CD4-positive, alpha-beta T cell treated with Interleukin-10 for 1 hour (primary cell): ENCODE data around the gene MYH7.

ENCODE experiments used
- DNase-seq: peaks from one replicate; pipeline ENCODE4 v3.0.0-alpha.2; 2020

The MYH7 gene

GRCh38 chr14:23385642-23386265 lies 49.7 kb downstream of the MYH7 start:
- no peak for DNase-seq

- no peak for DNase-seq
Measured at GRCh38 chr14:23385244-23385641, 50.2 kb downstream of the MYH7 start.

GRCh38 chr14:23384364-23385080 lies 50.9 kb downstream of the MYH7 start:
- DNase-seq, result no peak

DNA sequence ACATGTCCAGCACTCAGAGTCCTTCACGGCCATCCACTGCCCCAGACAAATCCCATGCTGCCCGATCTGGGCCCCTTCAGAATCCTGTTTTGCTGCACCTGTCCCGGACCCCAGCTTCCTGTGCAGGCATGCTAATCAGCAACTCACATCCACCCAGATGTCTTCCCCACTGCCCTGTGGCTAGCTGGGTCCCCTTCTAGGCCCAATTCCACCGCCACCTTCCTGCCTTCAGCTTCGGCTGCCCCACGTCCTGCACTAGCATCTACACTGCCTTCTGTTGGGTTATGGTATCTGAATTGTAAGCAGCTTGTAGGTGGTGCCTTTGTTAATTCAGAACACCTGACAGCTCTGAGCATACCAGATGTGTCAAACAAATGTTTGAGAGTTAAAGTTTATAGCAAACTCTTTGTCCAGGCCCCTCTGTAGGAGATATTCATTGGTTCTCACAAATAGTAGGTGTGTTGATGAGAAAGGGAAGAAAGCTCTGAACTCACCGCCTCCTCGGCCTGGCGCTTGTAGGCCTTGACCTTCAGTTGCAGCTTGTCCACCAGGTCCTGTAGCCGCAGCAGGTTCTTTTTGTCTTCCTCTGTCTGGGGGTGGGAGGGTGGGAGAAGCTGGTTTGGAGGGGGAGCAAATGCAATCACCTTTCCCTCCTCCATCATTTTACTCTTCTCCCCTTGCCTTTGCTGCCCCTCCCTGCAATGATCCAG lies 52.6 kb downstream of the MYH7 start:
- DNase-seq, result no peak

DNA sequence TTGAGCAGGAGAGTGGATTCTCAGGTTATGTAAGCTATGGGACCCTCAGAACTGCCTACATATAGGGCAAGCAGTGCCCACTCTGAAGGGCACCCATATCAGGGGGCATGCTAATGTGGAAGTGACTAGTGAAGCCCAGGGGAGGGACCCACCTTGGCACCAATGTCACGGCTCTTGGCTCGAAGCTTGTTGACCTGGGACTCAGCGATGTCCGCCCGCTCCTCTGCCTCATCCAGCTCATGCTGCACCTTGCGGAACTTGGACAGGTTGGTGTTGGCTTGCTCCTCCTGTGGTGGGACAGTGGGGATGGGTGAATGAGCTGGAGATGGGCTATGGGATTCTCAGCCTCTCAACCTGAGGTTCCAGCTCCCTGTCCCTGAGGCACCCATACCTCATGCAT lies 53.2 kb downstream of the MYH7 start:
- DNase-seq, result no peak

- DNase-seq, result no peak
Measured at GRCh38 chr14:23381871-23382270, 53.6 kb downstream of the MYH7 start.

DNA sequence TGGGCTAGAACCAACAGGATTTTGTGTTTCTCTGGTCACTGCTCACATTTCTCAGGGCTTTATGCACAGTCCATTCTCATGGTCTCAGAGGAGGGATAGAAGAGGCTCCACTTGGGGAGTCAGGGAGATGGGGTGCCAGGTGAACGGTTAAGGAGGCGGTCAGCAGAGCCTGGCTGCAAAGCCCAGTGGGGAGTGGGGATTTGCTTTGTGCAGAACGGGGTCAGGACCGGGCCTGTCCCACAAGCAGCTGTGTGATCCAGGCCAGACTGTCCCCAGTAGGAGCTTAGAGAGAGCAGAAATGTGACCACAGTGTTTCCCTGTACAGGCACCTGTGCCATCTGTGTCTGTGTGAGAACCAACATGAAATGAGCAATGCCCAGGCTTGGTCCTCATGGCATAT lies 54.5 kb downstream of the MYH7 start:
- no peak for DNase-seq

- no peak for DNase-seq
Measured at GRCh38 chr14:23380197-23380914, 55.1 kb downstream of the MYH7 start.

GRCh38 chr14:23379366-23380196 lies 55.9 kb downstream of the MYH7 start:
- DNase-seq, result peak; percentile 69

- DNase-seq, result no peak
Measured at GRCh38 chr14:23378612-23379220, 56.7 kb downstream of the MYH7 start.

DNA sequence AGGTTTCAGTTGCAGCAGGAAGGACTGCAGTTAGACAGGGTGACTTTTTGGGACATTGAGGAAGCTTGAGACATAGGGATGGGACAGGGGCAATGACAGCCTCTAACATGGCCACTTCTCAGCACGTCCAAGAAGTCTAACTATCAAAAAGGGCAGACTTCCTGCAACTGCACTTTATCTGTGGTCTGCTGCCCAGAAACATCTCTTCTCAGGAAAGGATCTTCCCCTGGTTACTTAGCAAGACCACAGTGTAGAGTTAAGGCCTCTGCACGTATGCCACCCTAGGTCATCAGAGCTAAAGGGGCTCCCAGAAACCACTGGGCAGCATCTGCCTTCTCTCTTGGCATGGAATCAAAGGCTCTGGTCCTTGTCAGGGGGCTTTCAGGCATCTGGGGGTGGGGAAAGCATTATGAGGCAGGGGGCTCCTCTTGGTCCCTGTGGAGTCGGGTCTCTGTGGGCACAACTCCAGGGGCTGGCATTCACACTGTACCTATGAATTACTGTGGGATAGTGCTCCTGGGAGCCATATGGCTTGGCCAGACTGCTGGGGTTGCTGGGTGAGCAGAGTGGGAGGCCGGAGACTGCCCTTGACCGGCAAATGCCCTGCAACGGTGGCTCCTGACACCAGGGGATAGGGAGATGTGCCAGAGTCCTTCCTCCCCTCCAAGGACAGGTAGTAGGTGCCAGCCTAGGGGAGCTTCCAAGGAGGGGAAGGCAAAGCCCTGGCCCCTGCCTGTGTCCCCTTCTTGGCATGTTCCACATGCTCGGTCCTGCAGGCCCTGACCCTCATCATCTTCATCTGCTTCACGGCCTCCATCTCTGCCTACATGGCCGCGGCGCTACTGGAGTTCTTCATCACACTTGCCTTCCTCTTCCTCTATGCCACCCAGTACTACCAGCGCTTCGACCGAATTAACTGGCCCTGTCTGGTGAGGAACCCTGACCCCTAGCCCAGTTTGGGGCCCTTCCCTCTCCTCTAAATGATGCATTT lies 57.6 kb downstream of the MYH7 start:
- DNase-seq, result no peak

- DNase-seq, result no peak
Measured at GRCh38 chr14:23377198-23377550, 58.3 kb downstream of the MYH7 start.

- no peak for DNase-seq
Measured at GRCh38 chr14:23376482-23377197, 58.8 kb downstream of the MYH7 start, which contains the start of gene CMTM5. TSS of gene CMTM5 (plus strand) at chr14:23377046. CDS start at chr14:23377252, 206 bp downstream.

- no peak for DNase-seq
Measured at GRCh38 chr14:23375527-23376251, 59.8 kb downstream of the MYH7 start.

DNA sequence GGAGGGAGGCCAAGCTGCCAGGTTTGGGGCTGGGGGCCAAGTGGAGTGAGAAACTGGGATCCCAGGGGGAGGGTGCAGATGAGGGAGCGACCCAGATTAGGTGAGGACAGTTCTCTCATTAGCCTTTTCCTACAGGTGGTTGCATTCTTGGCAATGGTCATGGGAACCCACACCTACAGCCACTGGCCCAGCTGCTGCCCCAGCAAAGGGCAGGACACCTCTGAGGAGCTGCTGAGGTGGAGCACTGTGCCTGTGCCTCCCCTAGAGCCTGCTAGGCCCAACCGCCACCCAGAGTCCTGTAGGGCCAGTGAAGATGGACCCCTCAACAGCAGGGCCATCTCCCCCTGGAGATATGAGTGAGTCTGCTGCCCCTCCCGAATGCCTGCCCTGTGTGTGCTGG lies 62.4 kb downstream of the MYH7 start:
- no peak for DNase-seq

DNA sequence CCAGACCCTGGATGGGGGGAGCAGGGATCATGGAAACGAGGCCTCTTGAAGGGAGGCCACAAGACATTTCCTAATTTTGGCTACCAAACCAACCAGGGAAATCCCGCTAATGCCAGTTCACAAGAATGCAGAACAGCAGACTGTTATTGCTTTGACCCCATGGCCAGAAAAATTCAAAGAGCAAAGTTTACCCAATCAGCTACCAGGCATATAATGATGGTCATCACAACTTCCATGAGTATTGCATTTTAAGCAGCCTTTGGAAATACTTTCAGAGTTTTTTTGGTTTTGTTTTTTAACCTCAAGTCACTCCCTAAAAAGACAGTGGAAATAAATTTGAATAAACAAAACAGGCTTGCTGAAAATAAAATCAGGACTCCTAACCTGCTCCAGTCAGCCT lies 63.0 kb downstream of the MYH7 start, which contains the start of gene IL25:
IL25 (plus strand) TSS at position 301 of the 400 bp plus-strand sequence.
- DNase-seq, result no peak

DNA sequence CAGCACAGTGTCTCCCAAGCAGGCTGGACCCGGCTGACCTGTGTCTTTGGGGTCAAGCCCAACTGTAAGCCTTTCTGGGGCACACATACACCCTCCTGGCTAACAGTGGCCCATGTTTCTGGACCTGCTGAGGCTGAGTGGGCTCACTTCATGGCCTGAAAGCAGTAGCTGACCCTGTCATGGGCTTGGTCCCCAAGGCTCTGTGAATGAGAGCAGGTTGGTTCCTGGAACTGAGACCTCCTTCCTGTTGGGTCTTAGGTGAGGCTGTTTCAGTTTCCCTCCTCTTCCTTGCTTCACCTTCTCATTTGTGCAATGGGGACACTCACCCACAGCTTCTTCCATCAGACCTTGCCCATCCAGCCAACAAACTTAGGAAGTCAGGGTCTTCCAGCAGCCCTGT lies 63.6 kb downstream of the MYH7 start:
- DNase-seq, result no peak

GRCh38 chr14:23370221-23370620 lies 65.2 kb downstream of the MYH7 start:
- no peak for DNase-seq

DNA sequence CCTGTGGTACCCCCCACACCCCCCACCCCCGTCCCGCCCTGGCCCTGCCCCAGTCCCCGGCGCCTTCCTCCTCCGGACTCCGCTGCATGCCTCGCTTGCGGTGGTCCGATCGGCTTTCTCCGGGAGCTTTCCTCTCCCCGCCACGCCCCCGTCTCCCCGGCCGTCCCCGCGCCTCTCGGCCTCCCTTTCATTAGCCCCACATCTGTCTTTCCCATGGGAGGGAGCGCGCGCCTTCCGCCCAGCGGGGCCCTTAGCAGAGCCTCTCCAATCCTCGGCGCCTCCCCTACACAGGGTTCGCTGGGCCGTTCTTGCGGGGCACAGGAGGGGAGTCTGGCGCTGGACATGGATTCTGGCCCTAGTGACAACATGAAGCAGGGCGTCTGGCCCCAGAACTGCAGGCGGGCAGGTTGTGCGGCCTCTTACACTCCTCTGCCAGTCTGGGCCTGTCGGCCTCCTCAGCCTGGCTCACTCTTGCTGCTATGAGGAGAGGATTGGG lies 69.0 kb downstream of the MYH7 start:
- DNase-seq, result no peak
